AG10803 (cell line): ENCODE data around the gene PCDHGA8.
"Not testable (repeated sequence)": the region's sequence is repeated elsewhere in the genome, so short reads cannot be mapped to it uniquely, and the experiment has no call there.

ENCODE experiments used
- DNase-seq: peaks from one replicate; pipeline ENCODE4 v3.0.0; 2010; ENCODE audit warnings: low read depth
- H3K4me3 ChIP-seq: 2 replicates; pipeline ENCODE4 v1.5.1; 2011; ENCODE audit warnings: mild to moderate bottlenecking, low read length, control low read depth
- TF ChIP-seq, protein P1 (sequence below): conservative IDR thresholded peaks from 2 replicates; pipeline ENCODE4 v1.5.1; 2011; ENCODE audit warnings: mild to moderate bottlenecking, low read length, control low read depth, inconsistent platforms

The PCDHGA8 gene

DNA sequence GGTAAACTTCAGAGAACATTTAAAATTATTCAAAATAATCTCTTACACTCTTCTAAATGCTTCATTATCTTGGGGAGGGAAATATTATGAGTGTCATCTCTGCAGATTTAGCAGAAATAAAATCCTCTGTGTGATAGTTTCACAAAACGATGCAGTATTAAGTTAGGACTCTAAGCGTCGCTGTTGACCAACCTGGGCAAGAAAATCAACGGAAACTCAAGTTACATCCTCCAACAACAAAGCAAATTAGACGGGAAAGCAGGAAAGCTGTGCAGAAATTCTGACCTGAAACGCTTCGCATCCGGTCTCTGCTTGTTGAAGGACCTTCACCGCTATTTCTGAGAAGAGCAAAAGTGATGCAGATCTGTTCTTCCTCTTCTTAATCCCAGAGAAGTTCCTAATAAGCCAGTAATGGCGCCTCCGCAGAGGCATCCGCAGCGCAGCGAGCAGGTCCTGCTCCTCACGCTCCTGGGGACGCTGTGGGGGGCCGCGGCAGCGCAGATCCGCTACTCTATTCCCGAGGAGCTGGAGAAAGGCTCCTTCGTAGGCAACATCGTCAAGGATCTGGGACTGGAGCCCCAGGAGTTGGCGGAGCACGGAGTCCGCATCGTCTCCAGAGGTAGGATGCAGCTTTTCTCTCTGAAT, 18.6 kb upstream of the PCDHGA8 start, which contains the start of gene PCDHGA6:
Gene PCDHGA6, plus strand, starts transcription at position 219 of the 645 bp plus-strand sequence. Its CDS starts 193 bp downstream, at position 412.
- H3K4me3 ChIP-seq: peak within 1 kb of the TSS; percentile 56
- TF ChIP-seq, protein P1, sequence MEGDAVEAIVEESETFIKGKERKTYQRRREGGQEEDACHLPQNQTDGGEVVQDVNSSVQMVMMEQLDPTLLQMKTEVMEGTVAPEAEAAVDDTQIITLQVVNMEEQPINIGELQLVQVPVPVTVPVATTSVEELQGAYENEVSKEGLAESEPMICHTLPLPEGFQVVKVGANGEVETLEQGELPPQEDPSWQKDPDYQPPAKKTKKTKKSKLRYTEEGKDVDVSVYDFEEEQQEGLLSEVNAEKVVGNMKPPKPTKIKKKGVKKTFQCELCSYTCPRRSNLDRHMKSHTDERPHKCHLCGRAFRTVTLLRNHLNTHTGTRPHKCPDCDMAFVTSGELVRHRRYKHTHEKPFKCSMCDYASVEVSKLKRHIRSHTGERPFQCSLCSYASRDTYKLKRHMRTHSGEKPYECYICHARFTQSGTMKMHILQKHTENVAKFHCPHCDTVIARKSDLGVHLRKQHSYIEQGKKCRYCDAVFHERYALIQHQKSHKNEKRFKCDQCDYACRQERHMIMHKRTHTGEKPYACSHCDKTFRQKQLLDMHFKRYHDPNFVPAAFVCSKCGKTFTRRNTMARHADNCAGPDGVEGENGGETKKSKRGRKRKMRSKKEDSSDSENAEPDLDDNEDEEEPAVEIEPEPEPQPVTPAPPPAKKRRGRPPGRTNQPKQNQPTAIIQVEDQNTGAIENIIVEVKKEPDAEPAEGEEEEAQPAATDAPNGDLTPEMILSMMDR: peak; percentile 69
- DNase-seq: peak; percentile 38

DNA sequence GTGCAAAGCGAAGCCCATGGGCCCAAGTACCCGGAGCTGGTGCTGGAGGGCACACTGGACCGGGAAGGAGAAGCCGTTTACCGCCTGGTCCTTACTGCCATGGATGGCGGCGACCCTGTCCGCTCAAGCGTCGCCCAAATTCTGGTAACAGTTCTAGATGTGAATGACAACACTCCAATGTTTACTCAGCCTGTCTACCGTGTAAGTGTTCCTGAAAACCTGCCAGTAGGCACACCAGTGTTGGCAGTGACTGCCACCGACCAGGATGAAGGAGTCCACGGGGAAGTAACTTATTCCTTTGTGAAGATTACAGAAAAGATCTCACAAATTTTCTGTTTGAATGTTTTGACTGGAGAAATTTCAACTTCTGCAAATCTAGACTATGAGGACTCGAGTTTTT, 17.8 kb upstream of the PCDHGA8 start:
- TF ChIP-seq, protein P1: no peak
- no peak for DNase-seq
- H3K4me3 ChIP-seq: peak overlapping the region; percentile 56; the same call in 1 of the 2 replicates

DNA sequence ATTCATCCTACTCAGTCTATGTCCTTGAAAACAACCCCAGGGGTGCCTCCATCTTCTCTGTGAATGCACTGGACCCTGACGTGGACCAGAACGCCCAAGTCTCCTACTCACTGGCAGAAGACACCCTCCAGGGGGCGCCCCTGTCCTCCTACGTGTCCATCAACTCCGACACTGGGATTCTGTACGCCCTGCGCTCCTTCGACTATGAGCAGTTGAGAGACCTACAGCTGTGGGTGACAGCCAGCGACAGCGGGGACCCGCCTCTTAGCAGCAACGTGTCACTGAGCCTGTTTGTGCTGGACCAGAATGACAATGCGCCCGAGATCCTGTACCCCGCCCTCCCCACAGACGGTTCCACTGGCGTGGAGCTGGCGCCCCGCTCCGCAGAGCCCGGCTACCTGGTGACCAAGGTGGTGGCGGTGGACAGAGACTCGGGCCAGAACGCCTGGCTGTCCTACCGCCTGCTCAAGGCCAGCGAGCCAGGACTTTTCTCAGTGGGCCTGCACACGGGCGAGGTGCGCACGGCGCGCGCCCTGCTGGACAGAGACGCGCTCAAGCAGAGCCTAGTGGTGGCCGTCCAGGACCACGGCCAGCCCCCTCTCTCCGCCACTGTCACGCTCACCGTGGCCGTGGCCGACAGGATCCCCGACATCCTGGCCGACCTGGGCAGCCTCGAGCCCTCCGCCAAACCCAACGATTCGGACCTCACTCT, 16.8 kb upstream of the PCDHGA8 start:
- H3K4me3 ChIP-seq, DNase-seq: not testable (repeated sequence)

DNA sequence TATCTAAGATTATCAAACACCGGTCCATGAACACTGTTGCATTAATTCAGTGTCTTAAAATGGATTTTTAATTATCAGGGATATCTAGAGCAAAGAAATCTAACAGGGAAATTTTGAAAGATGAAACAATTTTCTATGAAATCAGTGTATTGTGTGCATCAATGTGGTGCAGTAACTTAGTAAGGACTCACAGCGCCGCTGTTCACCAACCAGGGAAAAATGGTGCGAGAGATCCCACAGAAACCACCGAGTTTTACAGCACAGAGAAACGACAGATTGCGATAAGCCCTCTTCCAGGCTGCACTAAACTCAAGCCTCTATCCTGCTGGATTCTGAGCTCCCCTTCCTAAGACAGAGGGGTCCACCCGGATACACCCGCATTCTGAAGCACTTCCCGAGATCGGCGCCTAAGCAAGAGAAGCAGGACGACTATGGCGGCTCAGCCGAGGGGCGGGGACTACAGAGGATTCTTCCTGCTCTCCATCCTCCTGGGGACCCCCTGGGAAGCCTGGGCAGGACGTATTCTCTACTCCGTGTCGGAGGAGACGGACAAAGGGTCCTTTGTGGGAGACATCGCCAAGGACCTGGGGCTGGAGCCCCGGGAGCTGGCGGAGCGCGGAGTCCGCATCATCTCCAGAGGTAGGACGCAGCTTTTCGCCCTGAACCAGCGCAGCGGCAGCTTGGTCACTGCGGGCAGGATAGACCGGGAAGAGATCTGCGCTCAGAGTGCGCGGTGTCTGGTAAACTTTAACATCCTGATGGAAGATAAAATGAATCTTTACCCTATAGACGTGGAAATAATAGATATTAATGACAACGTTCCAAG, 9.8 kb upstream of the PCDHGA8 start, which contains the start of gene PCDHGA7:
Gene PCDHGA7, plus strand, starts transcription at position 274 of the 826 bp plus-strand sequence. Its CDS starts 158 bp downstream, at position 432.
- TF ChIP-seq, protein P1: peak; percentile 67
- peak within 1 kb of the TSS; percentile 71 for H3K4me3 ChIP-seq
- DNase-seq: peak; percentile 58

DNA sequence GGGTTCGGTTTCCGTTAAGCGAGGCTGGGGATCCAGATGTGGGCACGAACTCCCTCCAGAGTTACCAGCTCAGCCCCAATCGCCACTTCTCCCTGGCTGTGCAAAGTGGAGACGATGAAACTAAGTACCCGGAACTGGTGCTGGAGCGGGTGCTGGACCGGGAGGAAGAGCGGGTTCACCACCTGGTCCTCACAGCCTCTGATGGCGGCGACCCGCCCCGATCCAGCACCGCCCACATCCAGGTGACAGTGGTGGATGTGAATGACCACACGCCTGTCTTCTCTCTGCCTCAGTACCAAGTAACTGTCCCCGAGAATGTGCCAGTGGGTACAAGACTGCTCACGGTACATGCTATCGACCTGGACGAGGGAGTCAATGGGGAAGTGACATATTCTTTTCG, 9.1 kb upstream of the PCDHGA8 start:
- no peak for DNase-seq
- H3K4me3 ChIP-seq: peak overlapping the region; percentile 71
- TF ChIP-seq, protein P1: no peak

DNA sequence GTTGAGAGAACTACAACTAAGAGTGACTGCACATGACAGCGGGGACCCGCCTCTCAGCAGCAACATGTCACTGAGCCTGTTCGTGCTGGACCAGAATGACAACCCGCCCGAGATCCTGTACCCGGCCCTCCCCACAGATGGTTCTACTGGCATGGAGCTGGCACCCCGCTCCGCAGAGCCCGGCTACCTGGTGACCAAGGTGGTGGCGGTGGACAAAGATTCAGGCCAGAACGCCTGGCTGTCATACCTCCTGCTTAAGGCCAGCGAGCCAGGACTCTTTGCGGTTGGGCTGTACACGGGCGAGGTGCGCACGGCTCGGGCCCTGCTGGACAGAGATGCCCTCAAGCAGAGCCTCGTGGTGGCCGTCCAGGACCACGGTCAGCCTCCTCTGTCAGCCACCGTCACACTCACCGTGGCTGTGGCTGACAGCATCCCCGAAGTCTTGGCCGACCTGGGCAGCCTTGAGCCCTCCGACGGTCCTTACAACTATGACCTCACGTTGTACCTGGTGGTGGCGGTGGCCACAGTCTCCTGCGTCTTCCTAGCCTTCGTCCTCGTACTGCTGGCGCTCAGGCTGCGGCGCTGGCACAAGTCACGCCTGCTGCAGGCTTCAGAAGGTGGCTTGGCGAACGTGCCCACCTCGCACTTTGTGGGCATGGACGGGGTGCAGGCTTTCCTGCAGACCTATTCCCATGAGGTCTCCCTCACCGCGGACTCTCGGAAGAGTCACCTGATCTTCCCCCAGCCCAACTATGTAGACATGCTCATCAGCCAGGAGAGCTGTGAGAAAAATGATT, 7.8 kb upstream of the PCDHGA8 start:
- no peak for DNase-seq
- TF ChIP-seq, protein P1: no peak

More for the DNA sequence above, 7.8 kb upstream of the PCDHGA8 start:
- H3K4me3 ChIP-seq: no peak overlapping the region
